Glomerular visceral epithelial cell (primary cell): Measurements from ENCODE around the gene RBP7.
"Not testable (repeated sequence)": the region's sequence is repeated elsewhere in the genome, so short reads cannot be mapped to it uniquely, and the experiment has no call there.

Source experiments
- DNase-seq: peaks from one replicate; pipeline ENCODE4 v3.0.0-alpha.2; 2016; ENCODE audit errors: extremely low spot score

The RBP7 gene

GRCh38 chr1:9996624-9997582, at the start of gene RBP7:
Gene RBP7, plus strand, starts transcription at chr1:9997228. Its CDS starts 31 bp downstream, at chr1:9997259.
- DNase-seq = peak; percentile 38

- no peak for DNase-seq
Observed at GRCh38 chr1:9957726-9958125, 39.3 kb upstream of the RBP7 start.

DNA sequence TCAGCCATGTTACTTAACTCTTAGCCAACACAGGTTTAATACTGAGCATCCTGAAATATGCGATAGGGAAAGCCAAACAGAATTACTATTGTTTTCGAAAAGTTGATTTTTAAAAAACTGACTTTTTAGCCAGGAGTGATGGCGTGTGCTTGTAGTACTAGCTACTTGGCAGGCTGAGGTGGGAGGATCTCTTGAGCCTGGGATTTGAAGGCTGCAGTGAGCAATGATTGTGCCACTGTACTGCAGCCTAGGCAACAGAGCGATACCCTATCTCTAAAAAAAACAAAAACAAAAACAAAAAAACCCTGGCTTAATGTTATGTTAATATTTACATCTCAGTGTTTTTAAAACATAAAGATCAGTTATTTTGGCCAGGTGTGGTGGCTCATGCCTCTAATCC, 37.0 kb upstream of the RBP7 start:
- no peak for DNase-seq

GRCh38 chr1:9960706-9961562, 36.1 kb upstream of the RBP7 start:
- DNase-seq = no peak

DNA sequence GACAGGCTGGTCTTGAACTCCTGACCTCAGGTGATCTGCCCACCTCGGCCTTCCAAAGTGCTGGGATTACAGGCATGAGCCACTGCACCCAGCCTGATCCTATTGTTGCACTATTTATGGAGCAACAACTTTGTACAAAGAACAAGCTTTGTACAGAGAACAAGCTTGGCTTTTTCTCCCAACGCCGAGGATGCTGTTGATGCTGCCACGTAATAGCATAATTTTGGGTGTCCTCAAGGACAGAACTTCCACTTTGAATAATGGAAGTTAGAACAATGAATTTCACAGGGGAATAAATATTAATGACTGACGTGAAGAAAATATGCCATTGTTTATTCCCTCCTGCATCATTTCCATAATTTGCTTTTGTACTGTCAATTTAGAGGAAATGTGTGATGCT, 12.8 kb upstream of the RBP7 start:
- no peak for DNase-seq

DNA sequence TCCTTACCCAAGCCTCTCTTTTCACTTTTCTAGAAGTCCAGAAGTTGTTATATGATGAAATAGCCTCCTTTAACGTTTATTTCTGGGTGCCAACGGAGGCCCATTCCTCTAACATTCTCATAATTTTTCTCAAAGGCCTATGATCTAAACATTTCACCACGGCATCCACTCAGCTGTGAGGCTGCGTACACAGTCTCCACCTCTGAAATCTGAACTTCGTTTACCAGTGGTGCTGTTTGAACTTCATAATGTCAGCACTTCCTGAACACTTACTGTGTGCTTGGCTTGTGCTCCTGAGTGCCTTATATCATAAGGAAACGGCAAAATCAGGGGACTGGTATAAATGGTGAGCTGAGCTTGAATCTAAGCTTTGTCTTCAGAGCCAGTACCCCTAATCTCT, 12.0 kb upstream of the RBP7 start:
- DNase-seq = no peak

DNA sequence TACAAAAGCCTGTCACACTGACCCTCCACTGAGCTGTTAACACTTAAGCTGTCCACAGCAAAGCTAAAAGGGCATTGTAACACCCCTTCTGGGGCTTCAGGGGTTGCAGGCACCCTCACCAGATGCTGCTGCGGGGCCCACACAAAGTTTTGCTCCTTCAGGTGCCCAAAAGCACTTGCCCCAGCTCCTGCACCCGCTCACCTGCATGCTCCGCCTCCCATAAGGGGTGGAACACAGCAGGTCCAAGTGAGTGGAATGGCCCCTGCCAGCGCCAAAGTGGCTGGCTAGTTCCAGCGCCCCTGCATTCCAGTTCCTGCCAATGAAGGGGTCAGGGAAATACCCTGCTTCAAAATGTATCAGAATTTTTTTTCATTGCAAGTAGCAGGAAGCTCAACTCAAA, 7.3 kb upstream of the RBP7 start:
- DNase-seq = no peak

GRCh38 chr1:9990944-9991343, 6.1 kb upstream of the RBP7 start:
- no peak for DNase-seq

GRCh38 chr1:9992910-9993309, 4.1 kb upstream of the RBP7 start:
- DNase-seq = no peak

- DNase-seq = no peak
Observed at GRCh38 chr1:9993561-9994075, 3.4 kb upstream of the RBP7 start.

DNA sequence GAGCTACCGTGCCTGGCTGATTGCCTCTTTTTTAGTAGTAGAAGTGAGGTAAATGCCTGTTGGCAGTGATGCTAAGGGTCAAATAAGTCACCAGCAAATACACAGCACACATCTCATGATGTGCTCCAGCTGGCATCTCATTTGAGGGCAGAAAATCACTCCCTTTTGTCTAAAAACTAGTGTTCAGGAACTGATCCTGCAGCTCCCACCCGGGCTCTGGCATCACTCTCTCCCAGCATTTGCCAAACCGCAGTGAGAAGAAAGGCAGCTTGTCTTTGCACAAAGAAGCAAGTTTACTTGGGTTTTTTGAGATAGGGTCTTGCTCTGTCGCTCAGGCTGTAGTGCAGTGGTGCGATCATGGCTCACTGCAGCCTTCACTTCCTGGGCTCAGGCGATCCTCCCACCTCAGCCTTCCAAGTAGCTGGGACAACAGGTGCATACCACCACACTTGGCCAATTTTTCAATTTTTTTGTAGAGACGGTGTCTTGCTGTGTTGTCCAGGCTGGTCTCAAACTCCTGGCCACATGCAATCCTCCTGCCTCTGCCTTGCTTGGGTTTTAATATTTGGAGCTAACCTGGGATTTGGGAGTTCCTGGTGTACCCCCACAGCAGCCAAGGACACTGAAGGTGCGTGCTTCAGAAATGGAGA, 4.1 kb downstream of the RBP7 start:
- DNase-seq = no peak

- DNase-seq = not testable (repeated sequence)
Observed at GRCh38 chr1:10005248-10005647, 8.2 kb downstream of the RBP7 start.

DNA sequence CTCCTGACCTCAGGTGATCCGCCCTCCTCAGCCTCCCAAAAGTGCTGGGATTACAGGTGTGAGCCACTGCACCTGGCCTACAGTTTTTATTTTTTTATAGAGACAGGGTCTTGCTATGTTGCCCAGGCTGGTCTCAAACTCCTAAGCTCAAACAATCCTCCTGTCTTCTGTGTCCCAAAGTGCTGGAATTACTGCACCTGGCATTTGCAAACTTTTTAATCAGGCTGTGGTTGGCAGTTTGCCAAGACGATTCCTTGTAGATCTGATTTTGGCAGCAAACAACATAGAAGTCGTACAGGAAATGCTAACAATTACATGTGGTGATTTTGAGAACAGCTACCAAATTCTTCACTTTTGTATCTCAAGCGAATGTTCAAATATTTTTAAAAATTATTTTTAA, 10.1 kb downstream of the RBP7 start:
- no peak for DNase-seq

- no peak for DNase-seq
Observed at GRCh38 chr1:10014016-10014415, 17.0 kb downstream of the RBP7 start.

DNA sequence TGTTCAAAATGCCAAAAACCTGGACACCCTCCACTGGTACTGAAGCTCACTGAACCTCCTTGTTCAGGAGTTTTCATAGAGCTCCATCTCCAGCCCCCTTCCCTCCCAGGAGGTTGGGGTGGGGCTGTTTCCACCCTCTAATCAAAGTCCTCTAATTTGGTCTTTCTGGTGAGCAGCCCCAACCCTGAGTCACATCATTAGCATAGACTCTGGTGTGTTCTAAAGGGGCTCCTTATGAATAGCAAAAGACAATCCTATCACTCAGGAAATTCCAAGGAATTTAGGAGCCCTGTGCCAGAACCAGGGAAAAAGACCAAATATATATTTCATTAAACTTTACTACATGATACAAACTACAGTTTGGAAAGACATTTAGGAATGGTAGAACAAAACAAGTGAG, 22.5 kb downstream of the RBP7 start:
- DNase-seq = no peak

- no peak for DNase-seq
Observed at GRCh38 chr1:10020086-10020485, 23.1 kb downstream of the RBP7 start.

- not testable (repeated sequence) for DNase-seq
Observed at GRCh38 chr1:10020678-10021077, 23.6 kb downstream of the RBP7 start.

DNA sequence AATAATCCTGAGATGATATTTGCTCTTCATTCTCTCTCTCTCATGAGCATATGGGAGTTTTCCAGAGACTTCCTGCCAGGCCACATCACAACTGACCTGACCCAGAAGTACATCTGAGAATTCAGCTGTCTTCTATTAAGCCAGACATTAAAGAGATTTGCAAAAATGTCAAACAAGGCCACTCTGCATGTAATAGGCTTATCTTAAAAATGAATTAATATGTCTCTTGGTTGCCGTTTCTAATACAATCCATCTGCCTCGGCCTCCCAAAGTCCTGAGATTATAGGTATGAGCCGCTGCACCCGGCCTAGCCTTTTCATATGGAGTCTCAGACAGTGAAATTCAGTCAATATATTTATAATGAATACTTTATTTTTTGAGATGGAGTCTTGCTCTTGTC, 25.0 kb downstream of the RBP7 start:
- DNase-seq = not testable (repeated sequence)

DNA sequence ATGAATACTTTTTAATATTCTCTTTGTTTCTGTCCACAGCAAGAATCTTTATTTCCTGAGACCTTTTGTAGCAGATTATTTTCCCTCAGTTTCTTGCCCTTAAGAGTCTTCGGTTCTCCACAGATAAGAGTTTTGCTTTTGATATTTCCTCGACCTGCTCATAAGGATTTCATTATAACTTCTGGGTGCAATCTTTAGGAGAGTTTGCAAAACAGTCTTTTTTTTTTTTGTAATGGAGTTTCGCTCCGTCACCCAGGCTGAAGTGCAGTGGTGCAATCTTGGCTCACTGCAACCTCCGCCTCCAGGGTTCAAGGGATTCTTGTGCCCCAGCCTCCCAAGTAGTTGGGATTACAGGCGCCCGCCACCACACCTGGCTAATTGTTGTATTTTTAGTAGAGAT, 25.6 kb downstream of the RBP7 start:
- DNase-seq = no peak

GRCh38 chr1:10025354-10025753, 28.3 kb downstream of the RBP7 start:
- DNase-seq = no peak

DNA sequence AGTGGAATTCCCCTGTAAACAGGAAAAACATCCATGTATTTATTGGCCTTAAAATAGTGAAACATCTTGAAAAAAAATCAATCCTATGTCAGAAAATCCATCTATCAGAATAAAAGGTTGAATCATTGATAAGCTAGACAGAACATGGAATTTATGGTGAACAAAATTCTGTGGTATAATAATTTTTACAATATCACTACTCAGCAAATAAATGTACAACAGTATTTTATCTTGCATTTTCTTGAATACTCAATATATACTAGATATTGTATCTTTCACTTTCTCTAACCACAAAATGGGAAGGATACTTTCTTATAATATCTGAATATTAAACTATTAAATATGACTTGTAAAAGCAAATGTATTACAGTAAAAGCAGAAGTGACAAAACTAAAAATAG, 30.0 kb downstream of the RBP7 start:
- no peak for DNase-seq

DNA sequence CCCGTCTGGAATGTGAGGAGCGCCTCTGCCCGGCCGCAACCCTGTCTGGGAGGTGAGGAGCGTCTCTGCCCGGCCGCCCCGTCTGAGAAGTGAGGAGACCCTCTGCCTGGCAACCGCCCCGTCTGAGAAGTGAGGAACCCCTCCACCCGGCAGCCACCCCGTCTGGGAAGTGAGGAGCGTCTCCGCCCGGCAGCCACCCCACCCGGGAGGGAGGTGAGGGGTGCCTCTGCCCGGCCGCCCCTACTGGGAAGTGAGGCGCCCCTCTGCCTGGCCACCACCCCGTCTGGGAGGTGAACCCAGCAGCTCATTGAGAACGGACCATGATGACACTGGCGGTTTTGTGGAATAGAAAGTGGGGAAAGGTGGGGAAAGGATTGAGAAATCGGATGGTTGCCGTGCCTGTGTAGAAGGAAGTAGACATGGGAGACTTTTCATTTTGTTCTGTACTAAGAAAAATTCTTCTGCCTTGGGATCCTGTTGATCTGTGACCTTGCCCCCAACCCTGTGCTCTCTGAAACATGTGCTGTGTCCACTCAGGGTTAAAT, 32.0 kb downstream of the RBP7 start:
- DNase-seq = not testable (repeated sequence)
